Type B pancreatic cell (in vitro differentiated cells): ENCODE results near the gene LRMDA. TPM values are rescaled to one million over a fixed set of nuclear protein-coding genes. Genes with fewer than 3 reads are reported as not detected.

Experiments
- DNase-seq: peaks from one replicate; pipeline ENCODE4 v3.0.0; 2021; ENCODE audit warnings: mixed read lengths; ENCODE audit not compliant: unreplicated experiment; ENCODE audit errors: extremely low spot score
- H3K27ac Mint-ChIP-seq: 2 replicates; pipeline ENCODE4 v1.8.0; 2021; ENCODE audit warnings: mild to moderate bottlenecking, mixed read lengths
- H3K27me3 Mint-ChIP-seq: 2 replicates; pipeline ENCODE4 v1.8.0; 2021; ENCODE audit warnings: mixed read lengths
- H3K36me3 Mint-ChIP-seq: 2 replicates; pipeline ENCODE4 v1.8.0; 2021; ENCODE audit warnings: mixed read lengths
- H3K4me1 Mint-ChIP-seq: one replicate; pipeline ENCODE4 v1.8.0; 2021; ENCODE audit warnings: mixed read lengths; ENCODE audit not compliant: unreplicated experiment
- H3K4me3 Mint-ChIP-seq: 2 replicates; pipeline ENCODE4 v1.8.0; 2021; ENCODE audit warnings: mild to moderate bottlenecking, mixed read lengths
- H3K9me3 Mint-ChIP-seq: 2 replicates; pipeline ENCODE4 v1.8.0; 2021; ENCODE audit warnings: mixed read lengths
- CTCF ChIP-seq: fragments of 200-600 bp; sonication (generic); conservative IDR thresholded peaks from 2 replicates; pipeline ENCODE4 v1.5.0; 2021; ENCODE audit warnings: antibody characterized with exemption, mild to moderate bottlenecking
- total RNA-seq: library from RNA; stranded (reverse); gene quantifications from 2 replicates; pipeline ENCODE4 v1.2.1, GENCODE V29; 2021; ENCODE audit warnings: low replicate concordance

Gene LRMDA
- total RNA-seq, 1 donor from 2014 or later = 2.0 TPM

- no peak for DNase-seq
- Mint-ChIP-seq H3K27ac (peak overlapping the region; percentile 94), H3K4me1 (peaks cover 12% of the 10 kb centered on the region), H3K4me3 (peak overlapping the region; percentile 98), H3K36me3 (peaks cover 18% of the 10 kb centered on the region), H3K9me3 (no peaks in the 10 kb centered on the region), H3K27me3 (peaks cover 31% of the 10 kb centered on the region)
- no peak for TF ChIP-seq CTCF
Observed at GRCh38 chr10:75397496-75398199, 33.8 kb upstream of the LRMDA start.

DNA sequence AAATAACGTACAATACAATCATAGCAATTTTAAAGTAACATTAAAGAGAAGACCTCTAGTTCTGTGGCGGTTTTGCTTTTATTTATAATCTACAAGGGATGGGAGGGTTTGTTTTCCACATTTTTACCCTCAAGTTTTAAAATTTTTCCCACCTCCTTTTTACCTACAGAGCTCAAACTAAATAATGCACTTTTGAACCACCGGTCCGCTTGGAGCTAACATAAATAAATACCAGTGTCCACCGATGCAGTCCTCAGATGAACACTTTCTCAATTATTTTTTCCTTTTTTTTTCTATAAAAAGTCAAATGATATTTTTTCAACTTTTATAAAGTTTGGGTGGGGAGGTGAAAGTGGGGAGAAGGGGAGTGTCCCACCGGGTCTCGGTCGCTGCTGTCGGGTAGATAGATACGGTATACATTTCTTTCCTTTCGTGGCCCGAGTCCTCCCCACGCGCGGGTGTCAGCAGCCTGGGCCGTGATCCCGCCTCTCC lies 33.2 kb upstream of the LRMDA start:
- H3K27ac Mint-ChIP-seq = peak overlapping the region; percentile 94
- H3K27me3 Mint-ChIP-seq = peaks cover 29% of the 10 kb centered on the region
- DNase-seq = no peak

GRCh38 chr10:75398692-75399460 lies 32.5 kb upstream of the LRMDA start:
- Mint-ChIP-seq H3K9me3 (no peaks in the 10 kb centered on the region), H3K27ac (peak overlapping the region; percentile 94), H3K36me3 (peaks cover 17% of the 10 kb centered on the region), H3K4me1 (peaks cover 13% of the 10 kb centered on the region), H3K27me3 (peaks cover 25% of the 10 kb centered on the region), H3K4me3 (peak overlapping the region; percentile 98)
- DNase-seq = no peak
- no peak for TF ChIP-seq CTCF

More for the DNA sequence above, 33.2 kb upstream of the LRMDA start:
- H3K4me1 Mint-ChIP-seq = peaks cover 12% of the 10 kb centered on the region
- peak; percentile 30 for TF ChIP-seq CTCF
- H3K4me3 Mint-ChIP-seq = peak overlapping the region; percentile 98
- H3K9me3 Mint-ChIP-seq = no peaks in the 10 kb centered on the region
- peaks cover 18% of the 10 kb centered on the region for H3K36me3 Mint-ChIP-seq

GRCh38 chr10:75399461-75400162 lies 31.8 kb upstream of the LRMDA start:
- Mint-ChIP-seq H3K4me3 (peak overlapping the region; percentile 98), H3K36me3 (peaks cover 14% of the 10 kb centered on the region), H3K4me1 (peaks cover 11% of the 10 kb centered on the region), H3K27me3 (peaks cover 18% of the 10 kb centered on the region), H3K9me3 (no peaks in the 10 kb centered on the region), H3K27ac (peak overlapping the region; percentile 95)
- TF ChIP-seq CTCF = peak; percentile 74
- DNase-seq = peak; percentile 83

- H3K27me3 Mint-ChIP-seq = peaks cover 13% of the 10 kb centered on the region
- no peaks in the 10 kb centered on the region for H3K9me3 Mint-ChIP-seq
- peak overlapping the region; percentile 98 for H3K4me3 Mint-ChIP-seq
- no peak for DNase-seq
- peak; percentile 0 for TF ChIP-seq CTCF
- H3K27ac Mint-ChIP-seq = peak overlapping the region; percentile 95
- peaks cover 14% of the 10 kb centered on the region for H3K36me3 Mint-ChIP-seq
- H3K4me1 Mint-ChIP-seq = peaks cover 5% of the 10 kb centered on the region
Observed at GRCh38 chr10:75400163-75400770, 31.2 kb upstream of the LRMDA start.
